ACC112 (cell line): ENCODE measurements around the gene POLR1D.

Source experiments
- H2AFZ ChIP-seq: fragments of 200-600 bp; sonication (generic); one replicate; pipeline ENCODE4 v1.6.0; 2017; ENCODE audit warnings: antibody characterized with exemption, low read length; ENCODE audit not compliant: unreplicated experiment
- H3K27ac ChIP-seq: fragments of 200-600 bp; sonication (generic); 2 replicates; pipeline ENCODE4 v1.5.1; 2014; ENCODE audit warnings: low read depth, mild to moderate bottlenecking, antibody characterized with exemption, low read length, moderate library complexity
- H3K27me3 ChIP-seq: fragments of 200-600 bp; sonication (generic); 2 replicates; pipeline ENCODE4 v1.6.1; 2014; ENCODE audit warnings: mild to moderate bottlenecking, antibody characterized with exemption, low read length, moderate library complexity, mixed read lengths; ENCODE audit not compliant: insufficient read depth
- H3K36me3 ChIP-seq: fragments of 200-600 bp; sonication (generic); 2 replicates; pipeline ENCODE4 v1.6.1; 2016; ENCODE audit warnings: mild to moderate bottlenecking, antibody characterized with exemption, low read length, moderate library complexity, mixed read lengths; ENCODE audit not compliant: insufficient read depth
- H3K4me1 ChIP-seq: fragments of 200-600 bp; sonication (generic); one replicate; pipeline ENCODE4 v1.6.1; 2016; ENCODE audit warnings: low read length, mixed read lengths; ENCODE audit not compliant: insufficient read depth, unreplicated experiment, control insufficient read depth
- H3K4me3 ChIP-seq: fragments of 200-600 bp; sonication (generic); 2 replicates; pipeline ENCODE4 v1.5.1; 2014; ENCODE audit warnings: mild to moderate bottlenecking, low read depth, low read length
- H3K79me2 ChIP-seq: fragments of 200-600 bp; sonication (generic); one replicate; pipeline ENCODE4 v1.6.0; 2016; ENCODE audit warnings: low read length; ENCODE audit not compliant: control insufficient read depth, unreplicated experiment, insufficient read depth

Gene POLR1D

DNA sequence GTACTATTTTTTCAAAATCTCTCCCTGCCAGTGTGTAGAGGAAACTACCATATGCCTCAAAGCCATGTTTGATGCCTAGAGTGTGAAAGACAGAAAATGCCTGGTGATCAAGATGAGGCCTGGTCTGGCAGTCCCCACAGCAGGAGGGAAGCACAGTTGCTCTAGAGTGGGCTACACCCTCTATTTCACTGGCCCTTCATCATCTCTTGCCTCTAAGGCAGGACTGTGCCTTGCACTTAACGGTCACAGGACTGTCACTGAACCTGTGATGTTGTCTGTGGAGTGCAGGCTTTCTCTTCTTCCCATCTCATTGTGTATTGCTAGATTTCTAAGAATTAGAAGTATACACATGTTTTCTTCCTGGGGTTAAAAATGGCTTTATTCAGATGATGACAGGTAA lies 16.3 kb downstream of the POLR1D start:
- peaks cover 6% of the 10 kb centered on the region for H3K36me3 ChIP-seq
- no peak overlapping the region for H3K4me3 ChIP-seq
- no peaks in the 10 kb centered on the region for H3K27me3 ChIP-seq
- no peak overlapping the region for H2AFZ ChIP-seq
- peaks cover 15% of the 10 kb centered on the region for H3K4me1 ChIP-seq
- peaks cover 26% of the 10 kb centered on the region for H3K79me2 ChIP-seq
- H3K27ac ChIP-seq, result no peak overlapping the region

DNA sequence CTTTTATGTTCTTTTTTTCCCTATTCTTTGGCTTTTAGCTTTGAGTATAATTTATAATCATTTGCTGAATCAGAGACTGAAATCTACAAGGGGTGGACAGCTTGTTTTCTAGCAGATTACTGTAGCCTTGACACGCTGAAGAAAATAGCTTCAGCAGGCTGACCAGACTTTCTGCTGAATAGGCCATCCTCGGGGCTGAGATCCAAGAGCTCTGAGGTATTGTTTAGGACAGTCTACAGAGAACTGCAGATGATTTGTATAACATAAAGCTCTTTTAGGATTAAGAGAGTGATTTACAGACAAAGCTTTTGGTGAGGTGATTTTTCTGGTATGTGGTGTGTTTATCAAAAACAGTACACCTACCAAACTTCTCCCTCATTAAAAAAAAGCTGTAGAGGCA lies 16.8 kb downstream of the POLR1D start:
- Histone ChIP-seq H3K36me3 (peaks cover 6% of the 10 kb centered on the region), H3K79me2 (peaks cover 23% of the 10 kb centered on the region)

DNA sequence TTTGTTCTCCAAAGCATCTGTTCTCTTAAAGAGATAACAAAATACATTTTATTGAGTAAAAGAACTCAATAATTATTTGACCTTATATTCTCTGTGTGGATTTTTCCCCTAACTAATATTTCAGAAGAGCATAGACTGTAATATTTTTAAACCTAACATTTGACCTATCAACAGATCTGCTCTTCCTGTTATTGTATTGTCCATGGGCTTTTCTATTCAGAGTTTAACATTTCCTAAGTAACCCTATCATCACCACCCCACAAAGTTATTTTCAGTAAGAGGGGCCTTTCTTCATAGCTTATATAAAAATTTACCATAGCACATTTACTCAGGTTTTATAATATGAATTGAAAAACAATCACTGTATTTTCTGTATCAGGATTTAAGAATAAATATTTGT lies 17.5 kb downstream of the POLR1D start:
- Histone ChIP-seq H3K27me3 (no peaks in the 10 kb centered on the region), H3K79me2 (peaks cover 25% of the 10 kb centered on the region), H2AFZ (no peak overlapping the region), H3K27ac (no peak overlapping the region), H3K4me1 (peaks cover 25% of the 10 kb centered on the region), H3K4me3 (no peak overlapping the region), H3K36me3 (peaks cover 5% of the 10 kb centered on the region; the same call in 1 of the 2 replicates)

More for the DNA sequence above, 16.8 kb downstream of the POLR1D start:
- Histone ChIP-seq H2AFZ (no peak overlapping the region), H3K4me3 (no peak overlapping the region), H3K27ac (no peak overlapping the region), H3K27me3 (no peaks in the 10 kb centered on the region), H3K4me1 (peaks cover 18% of the 10 kb centered on the region)

DNA sequence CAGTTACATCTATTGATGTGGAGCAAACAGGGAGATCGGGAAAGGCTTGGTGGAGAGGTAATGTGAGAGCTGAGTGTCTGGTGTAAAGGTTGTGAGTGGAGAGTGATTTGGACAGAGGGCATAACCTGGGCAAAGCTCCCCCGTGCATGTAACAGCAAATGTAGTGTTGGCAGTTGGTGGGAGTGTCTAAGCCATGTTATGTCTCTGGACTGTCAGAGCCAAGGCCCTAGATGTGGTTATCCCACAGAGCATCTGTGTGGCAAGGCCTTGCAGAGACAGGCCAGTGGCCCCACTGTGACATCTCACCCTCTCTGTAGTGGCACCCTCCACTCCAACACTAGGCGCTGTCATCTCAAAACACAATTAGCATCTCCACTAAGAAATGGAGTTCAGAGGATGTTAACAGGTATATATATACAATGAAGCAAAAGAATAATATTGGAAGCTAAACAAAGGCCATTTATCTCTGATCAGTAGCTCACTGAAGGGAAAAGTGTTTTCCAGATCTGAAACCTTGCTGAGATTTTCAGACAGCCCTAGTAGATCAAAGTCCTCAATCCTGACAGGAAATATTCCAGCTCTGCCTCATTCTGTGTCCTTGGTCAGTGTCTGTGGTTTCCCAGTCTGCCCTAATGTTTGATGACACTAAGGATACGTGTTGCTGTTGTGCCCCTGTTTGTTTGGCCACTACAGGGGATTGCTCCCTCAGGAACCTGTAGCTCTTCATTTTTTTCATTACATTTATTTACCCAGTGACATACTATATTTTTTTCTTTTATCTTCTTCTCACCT lies 20.2 kb downstream of the POLR1D start:
- no peaks in the 10 kb centered on the region for H3K36me3 ChIP-seq
- H3K4me1 ChIP-seq, result peaks cover 28% of the 10 kb centered on the region
- no peak overlapping the region for H3K4me3 ChIP-seq
- no peak overlapping the region for H2AFZ ChIP-seq
- no peak overlapping the region for H3K27ac ChIP-seq
- H3K79me2 ChIP-seq, result peaks cover 25% of the 10 kb centered on the region
- H3K27me3 ChIP-seq, result no peaks in the 10 kb centered on the region

DNA sequence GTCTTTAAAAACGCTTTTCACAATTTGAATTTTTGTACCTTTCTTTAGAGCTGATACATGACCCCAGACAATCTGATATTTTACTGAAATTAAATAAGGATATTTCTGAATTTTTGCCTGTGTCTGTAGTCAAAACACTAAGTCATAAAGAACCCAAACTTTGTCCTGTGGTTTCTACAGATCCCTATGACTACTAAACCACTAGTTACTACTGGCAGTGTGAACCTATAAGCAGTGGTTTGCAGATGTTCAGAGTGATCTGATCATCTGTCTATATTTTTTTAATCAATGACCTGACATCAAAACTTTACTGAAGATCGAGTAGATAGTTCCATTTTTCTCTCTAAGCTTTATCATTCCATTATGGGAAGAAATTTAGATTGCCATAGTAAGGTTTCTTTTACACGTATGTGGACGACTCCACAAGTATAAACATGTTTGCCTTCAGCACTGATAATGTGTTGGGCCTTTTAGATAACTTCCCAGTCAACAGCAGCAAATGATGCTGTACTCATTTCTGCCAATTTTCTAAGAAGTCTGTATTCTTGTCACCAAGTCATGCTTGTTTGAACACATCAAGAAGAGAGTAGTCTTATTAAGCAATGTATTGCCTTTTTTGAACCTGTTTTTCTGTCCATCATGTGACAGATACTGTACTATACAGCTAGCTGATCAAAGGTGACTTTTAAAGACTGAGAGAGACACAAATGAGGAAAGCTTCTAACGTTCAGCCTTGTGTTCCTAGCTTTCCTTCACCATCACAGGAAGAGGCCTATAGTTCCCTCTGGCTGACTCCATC lies 21.8 kb downstream of the POLR1D start:
- Histone ChIP-seq H3K27me3 (no peaks in the 10 kb centered on the region), H3K27ac (peak overlapping the region; percentile 0; the same call in 1 of the 2 replicates), H3K36me3 (peaks cover 5% of the 10 kb centered on the region), H3K4me3 (no peak overlapping the region), H3K4me1 (peaks cover 21% of the 10 kb centered on the region), H3K79me2 (peaks cover 22% of the 10 kb centered on the region), H2AFZ (no peak overlapping the region)

DNA sequence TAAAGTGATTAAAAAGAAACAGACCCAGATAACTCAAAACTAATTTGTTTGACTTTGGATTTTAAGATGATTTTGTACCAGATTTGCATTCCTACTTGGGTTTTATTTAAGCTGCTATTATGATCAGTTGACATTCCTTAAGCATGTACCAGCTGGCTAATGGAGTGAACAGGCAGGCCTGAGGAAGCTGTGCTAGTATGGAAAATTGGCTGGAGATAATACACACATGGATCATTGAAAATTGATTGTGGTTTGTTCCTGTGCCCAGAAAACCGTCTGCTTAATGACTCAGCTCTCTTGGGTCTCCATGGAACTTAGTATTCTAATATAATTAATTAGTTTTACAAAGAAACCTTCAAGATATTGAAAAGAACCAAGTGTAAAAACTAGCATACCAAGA lies 22.6 kb downstream of the POLR1D start:
- no peaks in the 10 kb centered on the region for H3K27me3 ChIP-seq
- peaks cover 22% of the 10 kb centered on the region for H3K79me2 ChIP-seq
- H2AFZ ChIP-seq, result no peak overlapping the region
- H3K4me3 ChIP-seq, result no peak overlapping the region
- peaks cover 14% of the 10 kb centered on the region for H3K4me1 ChIP-seq
- peak overlapping the region; percentile 0; the same call in 1 of the 2 replicates for H3K27ac ChIP-seq
- H3K36me3 ChIP-seq, result peaks cover 12% of the 10 kb centered on the region

DNA sequence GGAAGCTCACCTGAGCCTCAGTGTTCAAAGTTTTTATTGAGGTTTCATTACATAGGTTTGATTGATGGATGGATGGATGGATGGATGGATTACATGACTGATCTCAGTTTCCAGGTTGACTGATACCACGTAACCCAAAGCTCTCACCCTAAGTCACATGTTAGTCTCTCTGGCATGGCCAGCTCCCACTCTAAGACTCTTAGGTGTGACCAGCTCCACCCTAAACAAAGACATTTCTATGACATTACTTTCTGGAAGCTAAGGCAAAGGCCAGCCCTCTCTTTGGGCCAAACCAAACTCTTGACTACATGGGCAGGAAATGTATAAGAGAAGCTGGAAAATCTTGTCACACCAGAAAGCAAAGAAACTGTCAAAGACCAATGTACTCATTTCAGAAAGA lies 28.6 kb downstream of the POLR1D start:
- H3K27me3 ChIP-seq, result no peaks in the 10 kb centered on the region
- H3K36me3 ChIP-seq, result peaks cover 35% of the 10 kb centered on the region

DNA sequence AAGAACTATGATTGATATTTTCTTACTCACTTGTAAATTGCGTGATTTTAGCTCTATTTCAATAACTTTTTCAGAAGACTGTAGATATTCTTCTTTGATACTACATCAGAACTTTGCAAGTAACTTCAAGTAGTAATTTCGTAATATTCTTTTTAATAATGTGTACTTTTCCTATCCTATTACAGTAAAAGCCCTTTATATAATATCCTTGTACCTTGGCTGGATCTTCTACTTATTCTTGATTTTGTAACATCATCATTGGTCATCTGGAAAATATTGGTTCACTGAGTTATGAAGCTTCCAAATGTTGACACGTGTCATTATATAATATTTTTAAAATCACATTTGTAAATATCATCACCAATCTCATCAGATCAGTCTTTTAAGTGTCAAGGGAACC lies 32.4 kb downstream of the POLR1D start:
- H3K79me2 ChIP-seq, result no peaks in the 10 kb centered on the region
- H3K36me3 ChIP-seq, result peaks cover 25% of the 10 kb centered on the region
- no peak overlapping the region for H3K4me3 ChIP-seq

More for the DNA sequence above, 28.6 kb downstream of the POLR1D start:
- no peaks in the 10 kb centered on the region for H3K4me1 ChIP-seq
- peaks cover 5% of the 10 kb centered on the region for H3K79me2 ChIP-seq
- H3K27ac ChIP-seq, result no peak overlapping the region
- no peak overlapping the region for H2AFZ ChIP-seq
- no peak overlapping the region for H3K4me3 ChIP-seq

DNA sequence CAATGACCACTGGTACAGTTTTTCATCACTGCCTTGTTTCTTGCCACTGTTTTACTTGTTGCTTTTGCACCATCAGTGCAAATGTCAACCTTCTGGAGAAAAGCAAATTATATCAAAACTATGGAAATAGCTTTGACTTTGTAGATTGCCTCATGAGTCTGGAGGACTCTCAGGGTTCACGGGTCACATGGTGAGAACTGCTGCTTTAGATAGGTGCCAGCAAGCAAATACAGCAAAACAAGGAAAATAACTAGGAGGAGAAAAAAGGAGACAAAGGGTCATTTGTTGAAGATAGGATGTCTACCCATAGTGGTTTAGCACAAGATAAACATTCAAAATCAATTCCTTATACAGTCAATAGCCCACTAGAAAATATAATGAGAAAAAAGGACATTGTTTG lies 33.1 kb downstream of the POLR1D start:
- no peak overlapping the region for H3K4me3 ChIP-seq
- no peaks in the 10 kb centered on the region for H3K27me3 ChIP-seq
- H3K79me2 ChIP-seq, result no peaks in the 10 kb centered on the region
- H3K4me1 ChIP-seq, result peaks cover 15% of the 10 kb centered on the region
- H2AFZ ChIP-seq, result no peak overlapping the region
- H3K36me3 ChIP-seq, result peaks cover 18% of the 10 kb centered on the region
- no peak overlapping the region for H3K27ac ChIP-seq

More for the DNA sequence above, 32.4 kb downstream of the POLR1D start:
- Histone ChIP-seq H2AFZ (no peak overlapping the region), H3K27me3 (no peaks in the 10 kb centered on the region), H3K27ac (no peak overlapping the region), H3K4me1 (peaks cover 15% of the 10 kb centered on the region)

DNA sequence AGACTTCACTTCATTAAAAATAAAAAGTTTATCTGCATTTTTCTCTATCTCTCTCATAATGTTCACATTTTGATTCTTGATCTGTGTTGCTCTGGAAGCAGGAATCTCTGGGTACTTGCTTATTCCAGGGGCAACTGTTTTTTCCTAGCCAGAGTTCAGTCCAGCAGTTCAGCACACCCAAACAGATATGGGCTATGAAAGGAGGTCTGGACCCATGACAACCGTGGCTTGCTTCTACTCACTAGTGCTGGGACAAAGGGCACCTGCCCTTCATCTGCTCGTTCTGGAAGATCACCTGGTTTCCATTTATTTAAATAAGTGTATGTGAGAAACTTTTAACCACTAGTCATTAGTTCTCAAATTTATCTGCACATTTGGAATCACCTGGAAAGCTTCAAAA lies 36.0 kb downstream of the POLR1D start:
- Histone ChIP-seq H3K36me3 (no peaks in the 10 kb centered on the region), H3K4me3 (no peak overlapping the region), H3K79me2 (no peaks in the 10 kb centered on the region)

More for the DNA sequence above, 36.0 kb downstream of the POLR1D start:
- H2AFZ ChIP-seq, result no peak overlapping the region
- H3K27me3 ChIP-seq, result no peaks in the 10 kb centered on the region
- peaks cover 15% of the 10 kb centered on the region for H3K4me1 ChIP-seq
- no peak overlapping the region for H3K27ac ChIP-seq
